GM21360 (cell line): ENCODE data around the gene NTN3.

Experiments used
- ATAC-seq: cut with Tn5 transposase; IDR thresholded peaks from one replicate; pipeline ENCODE4 v1.9.1; 2021; ENCODE audit warnings: mild to moderate bottlenecking, moderate library complexity; ENCODE audit not compliant: unreplicated experiment

NTN3 gene

GRCh38 chr16:2465653-2466415, 5.3 kb upstream of the NTN3 start:
- ATAC-seq = no peak

GRCh38 chr16:2466667-2467527, 4.2 kb upstream of the NTN3 start:
- ATAC-seq = no peak

DNA sequence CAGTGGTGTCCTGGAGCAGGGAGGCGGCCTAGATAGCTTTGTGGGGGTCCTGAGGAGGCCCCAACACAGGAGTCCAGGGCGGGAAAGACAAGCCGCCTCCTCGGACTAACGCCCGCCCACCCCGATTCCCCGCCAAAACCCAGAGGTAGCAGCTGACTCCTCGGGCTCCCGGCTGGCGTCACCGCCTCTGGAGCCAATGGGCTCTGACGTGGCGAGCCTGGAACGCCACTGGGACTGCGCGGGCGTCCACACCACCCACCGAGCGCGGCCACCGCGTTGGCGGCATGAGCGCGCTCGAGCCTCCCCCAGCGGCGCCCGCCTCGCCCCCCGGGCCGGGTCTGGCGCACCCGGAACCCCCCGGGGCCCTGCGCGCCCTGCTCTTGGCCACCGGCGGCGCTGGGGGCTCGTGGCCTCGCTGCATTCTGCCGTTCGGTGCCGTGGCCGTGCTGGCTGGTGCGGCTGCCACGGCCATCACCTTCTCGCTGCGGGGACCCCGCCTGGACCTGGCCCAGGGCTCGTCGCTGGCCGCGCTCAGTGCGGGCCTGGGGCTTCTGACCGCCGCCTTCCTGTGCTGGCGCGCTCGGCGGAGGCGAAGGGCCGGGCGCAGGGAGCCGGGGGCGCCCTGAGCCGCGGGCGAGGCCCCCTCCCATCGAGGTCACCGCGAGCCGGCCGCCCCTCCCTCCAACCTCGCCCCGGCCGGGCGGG, 3.4 kb upstream of the NTN3 start:
- no peak for ATAC-seq

DNA sequence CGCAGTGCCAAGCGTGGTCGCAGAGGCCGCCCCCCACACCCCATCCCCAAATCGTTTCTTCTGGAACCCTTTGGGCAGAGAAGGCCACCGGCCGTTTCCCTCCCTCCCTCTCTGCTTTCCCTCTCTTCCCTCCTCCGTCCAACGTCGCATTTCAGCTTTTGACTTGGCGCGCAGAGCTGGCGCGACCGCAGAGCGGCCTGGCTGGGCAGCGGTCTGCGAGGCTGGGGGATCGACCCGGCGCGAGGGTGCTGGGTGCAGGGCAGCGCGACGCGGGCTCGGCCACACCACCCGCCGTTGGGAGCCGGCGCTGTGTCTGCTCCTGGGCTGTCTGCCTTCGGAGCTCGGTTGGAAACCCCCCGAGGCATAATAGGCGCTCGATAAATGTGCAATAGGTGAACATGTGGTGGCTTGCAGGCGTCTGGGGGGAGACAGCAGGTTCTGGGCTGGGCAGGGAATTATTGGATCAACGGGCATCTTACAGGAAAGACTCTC, 2.8 kb upstream of the NTN3 start:
- no peak for ATAC-seq

DNA sequence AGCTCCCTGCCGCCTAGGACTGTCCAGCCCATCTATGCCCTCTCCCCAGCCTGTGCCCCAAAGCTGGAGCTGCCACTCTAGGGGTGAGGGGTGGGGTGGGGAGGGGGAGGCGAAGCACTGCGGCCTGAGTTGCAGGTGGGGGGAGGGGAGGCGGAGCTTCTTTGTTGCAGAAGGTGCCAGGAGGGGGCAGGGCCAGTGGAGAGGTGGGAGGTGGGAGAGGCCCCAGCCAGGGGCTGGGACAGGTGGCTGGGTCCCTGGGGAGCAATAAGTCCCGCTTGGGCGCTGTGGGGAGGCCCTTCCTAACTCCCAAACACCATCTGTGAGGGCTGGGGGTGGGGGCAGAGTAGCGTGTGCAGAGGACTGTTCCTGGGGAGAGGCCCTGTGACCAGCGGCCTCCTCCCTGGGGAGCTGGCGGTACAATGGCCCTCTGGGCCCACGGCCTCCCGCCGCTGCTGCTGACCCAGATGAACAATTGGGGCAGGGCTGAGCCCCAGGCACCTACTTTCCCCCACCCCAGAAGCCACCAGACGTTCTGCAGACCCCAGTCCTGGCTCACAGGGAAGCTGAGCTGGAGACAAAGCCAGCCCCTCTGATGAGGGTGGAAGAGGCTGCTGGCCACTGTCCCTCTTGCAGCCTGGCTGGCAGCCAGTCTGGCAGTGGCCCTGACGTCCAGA, 2.2 kb upstream of the NTN3 start:
- no peak for ATAC-seq

DNA sequence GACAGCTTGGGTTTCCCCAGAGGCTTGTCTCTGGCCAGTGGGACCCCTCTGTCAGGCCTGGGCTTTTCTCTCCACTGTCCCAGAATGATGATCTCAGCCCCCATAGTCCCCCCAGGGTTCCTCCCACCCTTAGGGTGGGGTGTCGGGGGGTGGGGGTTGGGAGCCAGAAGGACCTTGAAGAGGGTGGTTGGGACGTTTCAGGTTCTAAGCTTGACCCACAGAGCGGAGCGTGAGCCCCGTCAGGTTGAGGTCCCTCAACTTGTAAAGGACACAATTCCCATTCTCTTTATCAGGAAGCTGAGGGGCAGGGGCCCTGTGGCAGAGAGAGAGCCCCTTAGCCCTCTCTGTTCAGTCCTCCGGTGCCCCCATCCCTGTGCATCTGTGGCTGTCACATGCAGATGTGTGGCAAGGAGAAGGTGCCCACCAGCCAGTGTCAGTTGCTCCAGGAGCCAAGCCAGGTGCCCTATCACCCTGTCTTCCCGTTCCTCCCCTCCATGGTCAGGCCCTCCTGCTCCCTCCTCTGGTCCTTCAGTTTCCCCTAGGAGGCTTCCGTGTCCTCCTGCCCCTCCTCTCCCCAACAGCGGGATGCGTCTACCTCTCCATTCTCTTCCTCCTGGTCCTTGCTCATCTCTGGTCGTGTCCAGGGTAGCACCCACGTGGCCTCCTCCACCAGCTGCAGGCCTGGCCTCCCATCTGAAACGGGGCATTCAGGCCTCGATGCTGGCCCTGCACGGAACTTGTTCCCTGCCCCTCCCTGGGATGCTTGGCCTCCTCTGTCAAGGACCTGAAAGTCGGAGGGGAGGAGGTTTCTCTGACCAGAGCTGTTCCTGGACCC, 1.5 kb upstream of the NTN3 start:
- no peak for ATAC-seq

- no peak for ATAC-seq
These were observed 879 bp upstream of the NTN3 start for GRCh38 chr16:2470234-2470601.

- no peak for ATAC-seq
These were observed 488 bp upstream of the NTN3 start for GRCh38 chr16:2470603-2471015.

DNA sequence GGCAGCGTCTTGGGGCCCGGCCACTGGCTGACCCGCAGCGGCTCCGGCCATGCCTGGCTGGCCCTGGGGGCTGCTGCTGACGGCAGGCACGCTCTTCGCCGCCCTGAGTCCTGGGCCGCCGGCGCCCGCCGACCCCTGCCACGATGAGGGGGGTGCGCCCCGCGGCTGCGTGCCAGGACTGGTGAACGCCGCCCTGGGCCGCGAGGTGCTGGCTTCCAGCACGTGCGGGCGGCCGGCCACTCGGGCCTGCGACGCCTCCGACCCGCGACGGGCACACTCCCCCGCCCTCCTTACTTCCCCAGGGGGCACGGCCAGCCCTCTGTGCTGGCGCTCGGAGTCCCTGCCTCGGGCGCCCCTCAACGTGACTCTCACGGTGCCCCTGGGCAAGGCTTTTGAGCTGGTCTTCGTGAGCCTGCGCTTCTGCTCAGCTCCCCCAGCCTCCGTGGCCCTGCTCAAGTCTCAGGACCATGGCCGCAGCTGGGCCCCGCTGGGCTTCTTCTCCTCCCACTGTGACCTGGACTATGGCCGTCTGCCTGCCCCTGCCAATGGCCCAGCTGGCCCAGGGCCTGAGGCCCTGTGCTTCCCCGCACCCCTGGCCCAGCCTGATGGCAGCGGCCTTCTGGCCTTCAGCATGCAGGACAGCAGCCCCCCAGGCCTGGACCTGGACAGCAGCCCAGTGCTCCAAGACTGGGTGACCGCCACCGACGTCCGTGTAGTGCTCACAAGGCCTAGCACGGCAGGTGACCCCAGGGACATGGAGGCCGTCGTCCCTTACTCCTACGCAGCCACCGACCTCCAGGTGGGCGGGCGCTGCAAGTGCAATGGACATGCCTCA, 773 bp downstream of the NTN3 start:
- no peak for ATAC-seq

DNA sequence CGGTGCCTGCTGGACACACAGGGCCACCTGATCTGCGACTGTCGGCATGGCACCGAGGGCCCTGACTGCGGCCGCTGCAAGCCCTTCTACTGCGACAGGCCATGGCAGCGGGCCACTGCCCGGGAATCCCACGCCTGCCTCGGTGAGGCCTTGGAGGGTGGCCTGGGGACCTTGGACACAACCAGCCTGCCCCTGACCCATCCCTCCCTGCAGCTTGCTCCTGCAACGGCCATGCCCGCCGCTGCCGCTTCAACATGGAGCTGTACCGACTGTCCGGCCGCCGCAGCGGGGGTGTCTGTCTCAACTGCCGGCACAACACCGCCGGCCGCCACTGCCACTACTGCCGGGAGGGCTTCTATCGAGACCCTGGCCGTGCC, 1.4 kb downstream of the NTN3 start:
- no peak for ATAC-seq

DNA sequence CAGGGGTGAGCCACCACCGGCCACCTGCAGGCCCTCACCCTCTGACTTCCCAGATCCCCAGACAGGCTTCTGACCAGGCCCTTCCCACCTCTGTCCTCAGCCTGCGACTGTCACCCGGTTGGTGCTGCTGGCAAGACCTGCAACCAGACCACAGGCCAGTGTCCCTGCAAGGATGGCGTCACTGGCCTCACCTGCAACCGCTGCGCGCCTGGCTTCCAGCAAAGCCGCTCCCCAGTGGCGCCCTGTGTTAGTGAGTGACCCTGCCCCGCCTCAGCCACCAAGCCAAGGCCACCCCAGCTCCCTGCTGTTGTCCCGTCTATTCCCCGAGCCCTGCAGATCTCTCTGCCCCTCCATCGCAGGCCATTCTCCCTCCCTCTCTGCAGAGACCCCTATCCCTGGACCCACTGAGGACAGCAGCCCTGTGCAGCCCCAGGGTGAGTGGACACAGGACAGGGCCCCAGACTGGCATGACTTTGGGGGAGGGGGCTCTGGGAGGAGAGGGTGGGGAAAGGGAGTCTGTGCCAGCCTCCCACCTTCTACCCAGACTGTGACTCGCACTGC, 1.9 kb downstream of the NTN3 start:
- no peak for ATAC-seq

- ATAC-seq = no peak
These were observed 2.4 kb downstream of the NTN3 start for GRCh38 chr16:2473446-2473926.

GRCh38 chr16:2473999-2474876, 3.1 kb downstream of the NTN3 start:
- ATAC-seq = no peak

GRCh38 chr16:2474877-2475412, 3.8 kb downstream of the NTN3 start, which contains the start of gene TBC1D24:
Gene TBC1D24 (plus strand): TSS chr16:2475127. CDS start chr16:2496149, 21,022 bp downstream.
- ATAC-seq = peak; percentile 37

DNA sequence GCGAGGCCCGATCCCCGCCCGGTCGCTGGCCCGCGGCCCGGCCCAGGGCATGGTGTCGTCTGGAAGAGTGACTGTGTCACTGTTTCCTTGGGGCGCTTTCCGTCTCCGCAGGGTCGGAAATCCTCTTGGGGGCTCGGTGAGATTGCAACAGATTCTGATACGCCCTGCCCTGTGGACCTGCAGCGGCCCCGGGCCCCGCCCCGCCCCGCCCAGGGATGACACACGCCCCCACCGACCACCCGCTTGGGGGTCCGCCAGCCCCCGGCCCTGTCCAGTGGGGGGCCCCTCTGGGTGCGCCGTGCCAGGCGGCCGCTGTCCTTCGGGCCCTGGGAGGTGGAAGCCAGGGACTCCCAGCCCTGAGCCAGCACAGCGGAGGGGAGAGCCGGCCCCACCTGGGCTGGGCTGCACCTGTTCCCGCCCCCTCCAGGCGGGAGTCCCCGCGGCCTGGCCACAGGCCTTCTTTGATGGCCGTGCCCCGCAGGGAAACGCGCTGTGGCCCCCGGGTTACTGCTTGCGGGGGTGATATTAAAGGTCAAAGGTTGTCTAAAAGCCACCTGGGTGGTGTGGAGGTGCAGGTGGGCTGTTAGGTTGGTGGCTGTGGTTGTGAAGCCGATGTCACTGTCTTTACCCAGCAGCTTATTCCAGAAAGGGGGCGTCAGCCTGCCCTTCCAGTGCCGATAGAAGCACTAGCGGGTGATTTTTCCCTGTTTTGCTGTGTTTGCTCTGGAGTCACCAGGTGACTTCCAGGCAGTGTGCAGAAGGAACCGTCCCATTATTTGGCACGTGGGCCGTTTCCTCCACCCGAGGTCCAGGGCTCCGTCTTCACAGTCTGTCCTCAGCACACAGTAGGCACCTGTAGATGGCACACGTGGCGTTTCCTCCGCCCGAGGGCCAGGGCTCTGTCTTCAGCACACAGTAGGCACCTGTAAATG, 4.6 kb downstream of the NTN3 start:
- ATAC-seq = no peak

DNA sequence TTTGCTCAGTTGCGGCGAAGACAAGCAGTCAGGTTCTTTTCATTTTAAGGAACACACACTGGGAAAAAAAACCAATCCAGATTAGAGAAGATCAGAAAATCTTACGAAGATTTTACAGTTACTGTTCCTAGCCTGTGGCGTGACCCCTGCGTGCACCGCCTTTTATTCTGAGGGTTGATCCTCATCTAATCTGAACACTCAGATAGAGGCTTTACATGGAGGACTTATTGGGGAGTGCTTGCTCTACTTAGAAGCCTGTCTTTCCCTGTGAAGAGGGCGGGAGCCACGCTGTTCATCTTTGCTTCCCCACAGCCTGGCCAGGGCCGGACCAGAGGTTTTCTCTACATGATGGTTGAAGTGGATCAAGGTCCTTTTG, 5.2 kb downstream of the NTN3 start:
- no peak for ATAC-seq
